ENCODE measurements around the gene B9D1. TPM values are rescaled to one million over a fixed set of nuclear protein-coding genes. Genes with fewer than 3 reads are reported as not detected.

B9D1 gene
- total and polyA plus RNA-seq, 8 donors = 6.6 to 39.6 (median 12.5) TPM

GRCh38 chr17:19333736-19334290 is 28.7 kb downstream of the B9D1 start:
- H3K36me3 ChIP-seq = peaks cover 0 to 4% (median 0%) of the 10 kb centered on the region in 3 donors
- FAIRE-seq (no peak), DNase-seq (peak in 1 of 6 donors; percentile 54), ATAC-seq (no peak)
- intact Hi-C loops (cut with DNase I) = no loop called here
- no peak overlapping the region for H3K27ac ChIP-seq
- no peak for TF ChIP-seq CTCF (IDR thresholded peaks at IDR 0.05)
- WGBS, 2 donors = 85 to 87% methylated on average over 12 of the region's 12 CpGs
- no peaks in the 10 kb centered on the region for H3K9me3 ChIP-seq
- no peak overlapping the region for H3K4me3 ChIP-seq
- H3K27me3 ChIP-seq = no peaks in the 10 kb centered on the region
- peaks cover 0 to 3% (median 0%) of the 10 kb centered on the region in 3 donors for H3K4me1 ChIP-seq

- Histone ChIP-seq H3K27ac (no peak overlapping the region), H3K4me3 (no peak overlapping the region), H3K9me3 (no peaks in the 10 kb centered on the region), H3K27me3 (no peaks in the 10 kb centered on the region), H3K4me1 (peaks cover 0 to 3% (median 0%) of the 10 kb centered on the region in 3 donors), H3K36me3 (peaks cover 0 to 4% (median 0%) of the 10 kb centered on the region in 3 donors)
- ATAC-seq = no peak
- FAIRE-seq = no peak
- 92 to 98% methylated on average over 1 of the region's 1 CpG for WGBS, 2 donors
- no peak for TF ChIP-seq CTCF (IDR thresholded peaks at IDR 0.05)
- peak in 1 of 6 donors; percentile 32 for DNase-seq
- intact Hi-C loops (cut with DNase I) = no loop called here
Measured at GRCh38 chr17:19333132-19333440, 29.4 kb downstream of the B9D1 start.

- WGBS, 2 donors = 77 to 79% methylated on average over 6 of the region's 6 CpGs
- TF ChIP-seq CTCF (IDR thresholded peaks at IDR 0.05) = no peak
Measured at GRCh38 chr17:19332371-19333131, 30.0 kb downstream of the B9D1 start.

DNA sequence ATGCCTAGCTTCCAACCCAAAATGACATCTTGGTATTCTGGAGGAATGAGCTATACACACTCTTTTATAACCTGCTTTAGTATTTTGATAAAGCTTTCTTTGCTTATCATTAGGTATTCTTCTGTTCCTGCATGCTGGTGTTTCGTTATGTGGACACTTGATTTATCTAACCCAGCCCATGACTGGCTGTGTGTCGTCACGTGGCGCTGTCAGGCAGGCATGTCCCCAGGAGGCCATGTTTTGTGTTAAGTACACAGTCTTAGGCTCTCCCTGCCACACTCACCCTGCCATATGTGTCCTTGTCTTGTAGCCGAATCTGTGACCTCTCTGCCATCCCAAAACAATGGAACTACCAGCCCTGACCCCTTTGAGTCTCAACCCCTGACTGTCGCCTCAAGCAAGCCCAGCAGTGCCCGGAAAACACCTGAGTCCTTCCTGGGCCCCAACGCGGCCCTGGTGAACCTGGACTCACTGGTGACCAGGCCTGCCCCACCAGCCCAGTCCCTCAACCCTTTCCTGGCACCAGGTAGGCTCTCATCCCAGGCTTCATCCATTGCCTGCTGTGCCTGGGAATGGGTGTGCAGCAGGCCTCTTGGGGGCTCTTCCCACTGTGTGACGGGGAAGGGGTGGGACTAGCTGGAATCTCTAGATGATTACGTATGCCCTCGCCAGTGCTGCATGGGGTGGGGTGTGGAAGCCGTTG is 30.8 kb downstream of the B9D1 start:
- DNase-seq = peak in 1 of 6 donors; percentile 35
- WGBS, 2 donors = 93 to 95% methylated on average over 13 of the region's 13 CpGs

More at GRCh38 chr17:19332371-19333131, 30.0 kb downstream of the B9D1 start:
- intact Hi-C loops (cut with DNase I) = no loop called here
- FAIRE-seq = no peak
- H3K4me3 ChIP-seq = no peak overlapping the region
- no peaks in the 10 kb centered on the region for H3K9me3 ChIP-seq
- no peak overlapping the region for H3K27ac ChIP-seq
- peaks cover 0 to 4% (median 0%) of the 10 kb centered on the region in 3 donors for H3K36me3 ChIP-seq
- H3K27me3 ChIP-seq = no peaks in the 10 kb centered on the region
- ATAC-seq = no peak
- no peaks in the 10 kb centered on the region for H3K4me1 ChIP-seq
- peak in 2 of 6 donors; percentile 62 to 75 for DNase-seq

More for the DNA sequence above, 30.8 kb downstream of the B9D1 start:
- no peak for FAIRE-seq
- Histone ChIP-seq H3K27me3 (no peaks in the 10 kb centered on the region), H3K4me1 (no peaks in the 10 kb centered on the region), H3K4me3 (no peak overlapping the region), H3K27ac (no peak overlapping the region), H3K9me3 (no peaks in the 10 kb centered on the region), H3K36me3 (peaks cover 0 to 4% (median 0%) of the 10 kb centered on the region in 3 donors)
- intact Hi-C loops (cut with DNase I) = no loop called here
- TF ChIP-seq CTCF (IDR thresholded peaks at IDR 0.05) = no peak
- ATAC-seq = no peak
